Stimulated activated CD8-positive, alpha-beta memory T cell treated with anti-CD3 and anti-CD28 coated beads, Interleukin-15, amount 100 ng/mL, for 48 hours (primary cell): ENCODE data around the gene UBE2D4.
"Not testable (repeated sequence)": the region's sequence is repeated elsewhere in the genome, so short reads cannot be mapped to it uniquely, and the experiment has no call there.

Source experiments
- DNase-seq, 2 donors: peaks; one replicate each; pipeline ENCODE4 v3.0.0-alpha.2; 2020; ENCODE audit warnings: low read depth in 2 of 2

Gene UBE2D4

DNA sequence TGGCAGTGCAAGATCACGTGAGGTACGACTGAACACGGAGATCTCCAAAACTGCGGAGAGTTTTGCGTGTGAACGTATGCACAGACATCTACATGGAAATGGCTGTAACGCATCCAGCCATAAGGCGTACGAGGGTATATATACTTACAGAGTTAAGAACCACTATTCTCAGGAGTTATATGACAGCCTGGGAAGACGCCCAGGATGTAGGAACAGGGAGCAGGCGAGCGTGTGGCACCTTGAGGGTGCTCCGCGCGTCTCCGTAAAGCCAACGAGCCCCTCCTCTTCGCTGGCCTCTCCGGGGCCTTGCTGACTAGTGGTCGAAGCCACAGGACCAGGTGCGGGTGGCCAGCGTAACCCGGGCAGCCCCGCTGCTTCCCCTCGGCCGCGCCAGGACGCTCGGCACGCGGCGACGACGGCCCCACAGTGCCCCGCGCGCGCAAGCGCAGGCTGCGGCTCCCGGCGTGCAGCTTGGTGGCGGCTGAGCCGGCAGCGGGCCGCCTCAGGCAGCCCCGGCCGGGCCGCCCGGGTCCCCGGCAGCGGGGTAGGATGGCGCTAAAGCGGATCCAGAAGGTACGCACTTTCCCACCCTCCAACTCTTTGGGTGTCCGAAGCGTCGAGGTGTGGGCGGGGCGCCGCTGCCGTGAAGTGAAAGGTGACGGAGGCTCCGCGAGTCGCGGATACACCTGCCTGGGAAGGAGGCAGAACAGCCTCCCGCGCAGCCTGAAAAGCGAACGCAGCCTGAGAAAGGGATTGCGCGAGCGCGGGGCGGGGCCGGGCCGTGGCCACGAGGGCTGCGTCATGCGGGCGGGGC lies at the start of gene UBE2D4:
Gene UBE2D4 (plus strand): TSS at position 453 of the 814 bp plus-strand sequence. CDS start 97 bp downstream, at position 550.
- peak; percentile 86 for DNase-seq

DNA sequence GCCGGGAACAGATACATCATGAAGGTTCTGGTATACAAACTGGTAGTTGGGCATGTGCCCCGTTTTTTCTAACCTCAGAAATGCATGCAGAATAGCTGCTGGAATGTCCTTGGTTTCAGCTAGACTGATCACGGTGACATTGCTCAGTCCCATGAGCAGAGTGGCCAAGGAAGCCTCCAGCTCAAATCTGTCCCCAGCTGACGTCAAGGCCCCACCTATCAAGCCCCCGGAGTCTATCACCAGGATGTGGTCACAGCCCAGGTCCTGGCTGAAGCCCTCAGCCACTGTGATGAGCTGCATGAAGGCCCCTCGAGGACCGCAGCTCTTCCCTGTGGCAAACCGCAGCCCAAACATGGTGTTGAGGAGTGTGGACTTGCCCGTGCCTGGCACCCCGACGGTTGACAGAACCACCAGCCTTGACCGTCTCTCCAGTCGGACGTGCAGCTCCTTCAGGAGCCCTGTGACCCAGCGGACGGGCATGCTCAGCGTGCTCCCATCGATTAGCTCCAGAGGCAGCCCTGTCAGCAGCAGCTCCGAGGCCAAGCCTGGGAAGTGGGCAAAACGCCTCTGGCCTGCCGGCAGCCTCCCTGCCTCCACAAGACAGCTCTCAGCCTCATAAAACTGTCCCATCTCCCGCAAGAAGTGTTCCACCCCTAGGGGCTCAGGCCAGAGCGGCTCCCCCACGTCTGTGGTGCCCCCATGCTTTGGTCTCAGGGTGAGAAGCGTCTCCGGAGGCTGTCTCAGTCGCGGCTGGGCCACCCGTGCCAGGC lies 49.1 kb upstream of the UBE2D4 start:
- DNase-seq = no peak

DNA sequence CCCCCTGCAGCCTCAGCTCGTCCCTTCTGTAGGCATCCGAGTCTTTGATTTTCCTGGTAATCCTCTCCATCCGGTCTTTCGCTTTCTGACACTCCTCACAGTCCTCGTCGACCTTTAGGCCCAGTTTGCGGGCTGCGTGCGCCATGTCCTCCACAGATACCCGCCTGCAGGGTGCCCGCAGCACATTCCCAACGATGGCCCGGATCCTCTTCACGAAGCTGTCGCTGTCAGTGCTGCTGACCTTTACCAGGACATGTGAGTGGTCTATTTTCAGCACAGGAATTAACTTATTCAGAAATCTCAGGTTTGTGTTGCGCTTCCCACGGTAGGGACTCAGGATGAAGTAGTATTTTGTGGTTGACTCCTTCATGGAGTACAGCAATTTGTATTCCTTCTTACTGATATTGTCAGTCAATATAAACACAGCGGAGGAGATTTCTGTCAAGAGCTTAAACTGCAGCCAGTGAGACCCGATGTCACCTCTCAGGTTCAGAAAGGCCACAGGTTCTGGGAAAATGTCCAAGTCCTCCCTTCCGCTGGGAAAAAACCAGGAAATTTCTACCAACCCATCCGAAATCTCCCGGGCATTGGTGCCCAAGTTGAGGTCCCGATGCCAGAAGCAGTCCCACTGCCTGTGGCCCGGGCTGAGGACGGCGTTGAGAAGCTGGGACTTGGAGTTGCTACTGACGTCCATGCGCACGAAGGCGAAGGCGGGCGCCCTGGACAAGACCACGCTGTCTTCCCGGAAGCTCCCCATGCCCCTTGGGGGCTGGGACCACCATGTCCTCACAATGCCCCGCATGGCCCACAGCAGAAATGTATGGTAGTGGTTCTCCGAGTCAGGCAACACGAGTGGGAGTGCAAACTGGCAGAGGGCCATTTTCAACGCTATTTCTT lies 48.0 kb upstream of the UBE2D4 start:
- no peak for DNase-seq

DNA sequence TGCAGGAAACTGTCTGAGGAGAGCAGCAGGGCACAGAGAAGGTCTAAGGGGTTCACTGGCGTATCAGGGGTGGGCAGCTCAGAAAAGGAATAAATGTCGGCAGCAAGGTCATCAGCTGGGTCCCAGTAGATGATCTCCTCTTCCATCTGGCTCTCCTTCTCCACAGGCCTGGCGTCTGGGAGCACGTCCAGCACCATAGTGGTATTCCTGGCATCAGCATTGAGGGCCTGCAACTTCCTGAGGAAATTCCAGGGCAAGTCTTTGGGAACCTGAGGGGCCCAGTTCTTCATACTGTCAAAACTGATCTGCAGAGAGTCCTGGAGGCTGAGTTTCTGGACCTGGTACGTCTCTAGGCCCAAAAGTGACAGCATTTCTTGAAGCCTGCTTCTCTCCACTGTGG lies 47.4 kb upstream of the UBE2D4 start:
- no peak for DNase-seq

DNA sequence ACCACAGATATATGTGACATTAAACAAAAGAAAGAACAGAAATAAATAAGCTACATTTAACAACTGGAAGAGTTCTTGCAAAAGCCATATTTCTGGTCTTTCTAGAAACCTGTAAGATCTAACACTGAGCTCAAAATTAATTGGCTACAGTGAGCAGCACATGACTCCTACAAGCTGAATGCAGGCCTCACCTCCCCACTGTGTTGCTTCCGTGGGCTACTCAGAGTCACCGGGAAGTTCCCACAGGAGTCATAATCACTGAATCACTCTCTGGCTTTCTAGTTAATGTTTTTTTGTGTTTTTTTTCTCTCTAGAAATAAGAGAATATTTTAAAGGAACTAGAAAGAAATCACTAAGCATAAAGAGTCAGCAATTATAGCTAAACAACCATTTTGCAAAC lies 46.8 kb upstream of the UBE2D4 start:
- DNase-seq = no peak

DNA sequence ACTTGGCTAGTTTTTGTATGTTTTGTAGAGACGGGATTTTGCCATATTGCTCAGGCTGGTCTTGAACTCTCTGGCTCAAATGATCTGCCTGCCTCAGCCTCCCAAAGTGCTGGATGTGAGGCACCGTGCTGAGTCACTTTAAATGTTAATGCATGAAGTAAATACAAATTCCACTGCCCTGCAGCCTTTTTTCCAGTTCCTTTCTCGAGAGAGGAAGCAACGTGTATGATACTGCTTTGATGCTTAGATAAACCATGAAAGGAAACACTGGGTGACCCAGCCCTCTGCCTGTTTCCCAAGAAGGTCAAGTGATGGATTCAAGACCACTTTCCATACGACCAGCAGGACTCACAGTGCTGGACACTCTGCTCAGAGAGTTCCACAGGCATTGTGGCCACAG lies 45.6 kb upstream of the UBE2D4 start:
- no peak for DNase-seq

DNA sequence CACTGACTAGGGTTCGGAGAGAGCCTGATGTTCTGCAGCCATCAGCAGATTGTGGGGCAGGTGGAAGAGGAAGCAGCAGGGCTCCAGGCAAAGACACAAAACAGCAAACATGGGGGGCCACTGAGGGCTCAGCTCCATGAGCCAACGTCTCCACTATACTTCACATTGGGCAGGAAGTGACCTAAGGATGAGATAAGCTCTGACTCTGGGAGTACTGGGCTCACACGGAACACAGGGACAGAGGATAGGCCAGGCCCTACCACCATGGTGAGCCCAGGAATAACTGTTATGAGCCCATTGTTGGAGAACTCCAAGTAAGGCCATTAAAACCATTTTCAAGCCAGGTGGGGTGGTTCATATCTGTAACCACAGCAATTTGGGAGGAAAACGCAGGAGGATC lies 42.0 kb upstream of the UBE2D4 start:
- no peak for DNase-seq

DNA sequence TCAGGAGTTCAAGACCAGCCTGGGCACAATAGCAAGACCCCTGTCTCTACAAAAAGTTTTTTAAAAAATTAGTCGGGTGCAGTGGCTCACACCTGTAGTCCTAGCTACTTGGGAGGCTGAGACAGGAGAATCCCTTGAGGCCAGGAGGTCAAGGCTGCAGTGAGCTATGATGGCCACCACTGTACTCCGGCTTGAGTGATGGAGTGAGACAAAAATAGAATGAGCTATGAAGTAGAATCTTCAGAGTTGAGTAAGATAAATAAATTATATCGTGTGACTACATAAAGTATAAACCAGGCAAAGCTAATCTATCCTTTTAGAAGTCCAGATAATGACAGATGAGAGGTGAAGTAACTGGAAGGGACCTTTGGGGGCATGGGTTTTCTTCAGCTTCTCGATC lies 41.6 kb upstream of the UBE2D4 start:
- no peak for DNase-seq

DNA sequence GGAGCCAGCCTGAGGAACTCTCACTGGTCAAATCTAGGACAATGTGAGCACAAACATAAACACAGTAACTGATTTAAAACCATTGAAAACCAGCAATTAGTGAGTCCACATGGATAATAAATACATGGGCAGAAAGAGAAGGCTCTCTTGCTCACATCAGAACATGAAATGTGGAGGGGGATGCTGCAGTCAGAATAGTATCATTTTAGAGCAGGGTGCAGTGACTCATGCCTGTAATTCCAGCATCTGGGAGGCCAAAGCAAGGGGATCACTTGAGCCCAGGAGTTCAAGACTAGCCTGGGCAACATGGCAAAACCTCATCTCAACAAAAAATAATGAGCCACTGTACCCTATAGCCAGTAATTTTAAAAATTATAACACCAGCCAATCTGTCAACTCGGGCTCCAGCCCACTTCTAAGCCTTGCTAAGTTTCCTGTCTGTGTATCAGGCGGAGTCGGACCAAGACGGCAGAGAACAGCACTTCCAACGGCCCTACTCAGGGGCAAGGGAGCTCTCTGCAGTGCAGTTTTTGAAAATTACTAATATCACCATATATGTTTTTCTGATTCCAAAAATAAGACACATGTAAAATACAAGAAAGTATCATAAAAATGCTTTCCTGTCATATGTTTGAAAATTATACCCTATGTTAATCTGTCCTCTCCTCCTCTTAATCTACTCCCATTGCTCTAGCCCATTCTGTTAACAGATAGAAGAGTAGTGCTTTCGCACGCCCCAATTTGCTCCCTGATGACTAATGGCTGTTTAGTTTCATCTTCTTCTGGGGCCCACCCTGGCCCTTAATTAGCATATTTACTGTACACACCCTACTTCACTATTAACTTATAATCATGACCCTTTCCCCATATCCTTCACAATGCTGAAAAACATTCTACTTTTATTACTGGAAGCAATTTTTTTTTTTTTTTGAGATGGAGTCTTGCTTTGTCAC lies 37.0 kb upstream of the UBE2D4 start:
- no peak for DNase-seq

DNA sequence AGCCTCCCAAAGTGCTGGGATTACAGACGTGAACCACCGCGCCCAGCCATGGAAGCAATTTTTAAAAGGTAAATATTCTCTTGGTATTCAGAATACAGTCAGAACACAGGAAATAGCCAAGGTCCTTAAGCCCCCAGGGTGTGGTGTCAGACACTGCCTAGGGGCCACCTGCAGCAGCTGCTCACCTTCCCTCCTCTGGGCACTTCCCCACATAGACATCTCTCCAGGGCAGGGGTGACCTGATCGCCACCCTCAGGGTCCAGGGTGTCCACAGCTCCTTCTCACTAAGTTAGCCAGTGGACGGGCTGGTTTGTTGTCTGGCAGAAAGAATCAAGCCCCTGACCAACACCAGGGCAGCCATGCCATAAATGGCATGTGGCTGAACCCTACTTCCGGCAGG lies 35.8 kb upstream of the UBE2D4 start:
- no peak for DNase-seq

DNA sequence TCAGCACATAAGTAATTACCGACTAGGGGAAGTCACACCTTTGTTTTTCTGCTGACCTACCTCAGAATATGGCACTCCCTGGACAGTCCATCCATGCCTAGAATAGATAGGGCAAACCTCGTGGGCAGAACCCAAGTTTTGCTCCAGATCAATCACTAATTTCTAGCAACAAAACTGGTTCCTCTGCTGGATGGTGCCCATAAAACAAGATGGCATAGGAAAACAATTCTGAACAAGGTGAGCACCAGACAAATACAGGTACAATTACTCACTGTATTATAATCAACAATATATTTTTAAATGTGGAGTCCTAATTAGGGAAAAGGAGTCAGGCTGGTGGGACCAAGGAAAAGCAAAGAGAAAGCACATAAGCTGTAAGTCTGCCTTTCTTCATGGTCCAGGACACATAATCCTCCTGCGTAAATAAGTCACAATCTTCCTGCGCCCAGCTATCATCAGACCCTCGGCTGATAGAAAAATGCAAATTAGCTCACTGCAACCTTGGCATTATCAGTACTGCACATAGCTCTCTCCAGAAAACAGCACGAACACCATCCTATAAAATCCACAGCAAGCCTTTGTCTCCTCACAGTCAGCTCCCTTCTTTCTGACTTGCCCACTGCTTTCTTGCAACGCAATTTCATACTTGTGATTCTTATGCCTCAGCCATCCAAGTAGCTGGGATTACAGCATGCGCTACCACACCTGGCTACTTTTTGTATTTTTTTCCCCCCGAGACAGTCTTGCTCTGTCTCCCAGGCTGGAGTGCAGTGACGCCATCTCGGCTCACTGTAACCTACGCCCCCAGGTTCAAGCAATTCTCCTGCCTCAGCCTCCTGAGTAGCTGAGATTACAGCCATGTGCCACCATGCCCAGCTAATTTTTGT lies 34.9 kb upstream of the UBE2D4 start:
- no peak for DNase-seq

DNA sequence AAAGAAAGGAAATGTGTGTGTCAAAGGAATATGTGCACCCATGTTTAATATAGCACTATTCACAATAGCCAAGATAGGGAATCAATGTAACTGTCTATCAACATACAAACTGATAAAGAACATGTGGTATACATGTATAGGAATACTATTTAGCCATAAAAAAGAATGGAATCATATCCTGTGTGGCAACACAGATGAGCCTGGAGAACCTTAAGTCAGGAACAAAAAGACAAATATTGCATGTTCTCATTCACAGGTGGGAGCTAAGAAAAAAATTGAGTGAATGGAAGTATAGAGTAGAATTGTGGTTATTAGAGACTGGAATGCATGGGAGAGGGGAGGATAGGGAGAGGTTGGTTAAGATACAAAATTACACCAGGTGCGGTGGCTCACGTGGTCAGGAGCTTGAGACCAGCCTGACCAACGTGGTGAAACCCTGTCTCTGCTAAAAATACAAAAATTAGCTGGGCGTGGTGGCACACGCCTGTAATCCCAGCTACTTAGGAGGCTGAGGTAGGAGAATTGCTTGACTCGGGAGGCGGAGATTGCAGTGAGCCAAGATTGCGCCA lies 30.3 kb upstream of the UBE2D4 start:
- no peak for DNase-seq

DNA sequence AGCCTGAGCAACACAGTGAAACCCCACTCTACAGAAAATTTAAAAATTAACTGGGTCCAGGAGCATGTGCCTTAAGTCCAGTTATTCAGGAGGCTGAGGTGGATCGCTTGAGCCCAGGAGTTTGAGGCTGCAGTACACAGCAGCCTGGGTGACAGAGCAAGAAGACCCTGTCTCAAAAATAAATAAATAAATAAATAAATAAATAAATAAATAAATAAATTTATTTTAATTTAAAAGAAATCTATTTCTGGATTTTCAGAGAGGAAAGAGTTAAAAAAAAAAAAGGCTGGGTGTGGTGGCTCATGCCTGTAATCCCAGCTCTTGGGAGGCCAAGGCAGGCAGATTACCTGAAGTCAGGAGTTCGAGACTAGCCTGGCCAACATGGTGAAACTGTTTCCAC lies 27.7 kb upstream of the UBE2D4 start:
- not testable (repeated sequence) for DNase-seq

DNA sequence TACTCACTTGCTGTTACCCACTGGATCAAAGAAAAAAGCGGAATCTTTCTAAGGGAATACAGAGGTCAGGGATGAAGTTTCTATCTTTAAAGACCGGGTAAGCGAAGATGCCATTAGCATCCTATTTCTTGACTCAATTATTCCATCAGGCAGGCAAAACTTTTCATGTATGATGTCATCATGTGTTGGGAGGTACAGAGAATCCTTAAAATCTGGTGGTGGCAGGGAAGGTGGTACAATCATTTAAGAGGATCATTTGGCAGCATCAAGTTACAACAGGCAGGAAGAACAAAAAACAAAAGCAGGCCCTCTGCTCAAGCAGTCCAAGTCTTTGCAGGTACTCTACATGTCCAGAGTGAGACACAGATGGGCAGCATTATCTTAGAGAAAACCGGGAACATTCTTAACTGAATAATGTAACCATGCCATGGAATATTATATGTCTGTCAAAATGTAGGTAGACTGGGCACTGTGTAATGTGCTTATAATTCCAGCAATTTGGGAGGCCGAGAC lies 23.6 kb upstream of the UBE2D4 start:
- no peak for DNase-seq

DNA sequence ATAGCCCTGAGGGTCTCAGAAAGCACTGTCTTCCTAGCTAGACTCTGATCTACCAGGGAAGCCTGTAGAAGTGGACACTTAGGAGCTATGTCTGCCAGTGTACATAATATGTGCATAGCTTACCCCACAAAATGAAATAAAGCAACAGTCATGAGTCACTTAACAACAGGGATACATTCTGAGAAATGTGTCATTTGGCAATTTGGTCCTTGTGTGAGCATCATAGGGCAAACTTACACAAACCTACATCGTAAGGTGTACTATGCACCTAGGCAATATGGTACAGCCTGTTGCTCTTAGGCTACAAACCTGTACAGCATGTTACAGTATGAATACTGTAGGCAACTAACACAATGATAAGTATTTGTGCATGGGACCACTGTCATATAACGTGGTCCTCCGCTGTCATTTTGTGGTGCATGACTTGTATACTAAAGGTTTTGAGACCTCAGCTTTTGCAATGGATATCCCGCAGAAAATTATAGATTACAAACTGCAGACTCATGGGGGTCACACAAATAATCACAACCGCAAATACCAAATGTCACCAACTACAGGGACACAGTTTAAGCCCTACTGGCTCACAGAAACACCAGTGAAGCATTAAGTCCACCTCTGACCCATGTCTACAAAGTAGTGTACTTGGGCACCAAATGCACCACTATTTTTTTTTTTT lies 21.6 kb upstream of the UBE2D4 start:
- no peak for DNase-seq

DNA sequence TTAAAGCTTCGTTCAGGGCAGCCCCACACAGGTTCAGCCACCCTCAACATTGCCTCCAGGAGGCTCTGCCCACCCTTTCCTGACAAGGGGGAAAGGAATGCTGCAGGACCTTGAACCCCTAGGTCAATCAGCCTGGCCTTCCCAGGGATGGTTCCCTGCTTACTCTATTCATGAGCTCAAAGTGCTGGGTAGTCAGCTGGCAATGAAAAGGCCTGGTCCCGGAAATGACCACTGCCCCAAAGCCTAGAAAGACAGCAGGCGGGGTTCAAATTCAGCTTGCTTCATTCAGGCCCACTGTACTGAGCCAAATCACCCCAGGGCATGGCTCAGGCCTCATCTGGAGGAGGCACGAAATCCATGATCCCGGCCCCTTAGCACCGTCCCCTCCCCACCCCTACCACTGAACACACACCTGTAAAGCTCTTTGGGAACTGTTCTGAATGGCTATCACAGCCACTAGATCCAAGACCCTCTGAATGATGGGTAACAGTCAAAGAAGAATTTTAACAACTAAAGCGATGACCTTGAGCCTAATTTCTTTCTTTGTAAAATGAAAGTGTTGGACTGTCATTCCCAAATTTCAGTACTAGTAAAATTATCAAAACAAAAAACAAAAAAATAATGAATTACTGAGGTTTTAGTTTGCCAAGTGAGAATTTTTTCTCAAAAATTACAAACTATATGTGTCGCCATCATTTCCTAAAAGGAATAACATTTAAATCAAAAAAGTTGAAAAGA lies 20.9 kb upstream of the UBE2D4 start:
- DNase-seq = no peak

DNA sequence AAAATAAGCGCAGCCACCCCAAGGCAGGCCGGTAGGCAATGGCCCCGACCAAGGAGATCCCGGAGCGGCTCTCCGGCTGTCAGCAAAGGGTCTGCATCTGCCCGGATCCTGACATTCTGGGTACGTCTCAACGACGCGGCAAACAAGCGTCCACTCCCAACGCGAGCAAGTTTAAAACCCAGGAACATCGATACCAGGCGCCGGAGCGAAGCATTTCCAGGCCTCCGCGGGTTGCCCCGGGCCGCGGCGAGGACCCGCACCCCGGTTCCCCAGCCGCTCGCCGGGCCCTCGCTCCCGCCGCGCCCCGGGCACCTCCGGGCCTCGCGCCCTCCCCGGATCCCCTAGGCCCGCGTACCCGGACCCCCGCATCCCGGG lies 20.3 kb upstream of the UBE2D4 start:
- DNase-seq = no peak

DNA sequence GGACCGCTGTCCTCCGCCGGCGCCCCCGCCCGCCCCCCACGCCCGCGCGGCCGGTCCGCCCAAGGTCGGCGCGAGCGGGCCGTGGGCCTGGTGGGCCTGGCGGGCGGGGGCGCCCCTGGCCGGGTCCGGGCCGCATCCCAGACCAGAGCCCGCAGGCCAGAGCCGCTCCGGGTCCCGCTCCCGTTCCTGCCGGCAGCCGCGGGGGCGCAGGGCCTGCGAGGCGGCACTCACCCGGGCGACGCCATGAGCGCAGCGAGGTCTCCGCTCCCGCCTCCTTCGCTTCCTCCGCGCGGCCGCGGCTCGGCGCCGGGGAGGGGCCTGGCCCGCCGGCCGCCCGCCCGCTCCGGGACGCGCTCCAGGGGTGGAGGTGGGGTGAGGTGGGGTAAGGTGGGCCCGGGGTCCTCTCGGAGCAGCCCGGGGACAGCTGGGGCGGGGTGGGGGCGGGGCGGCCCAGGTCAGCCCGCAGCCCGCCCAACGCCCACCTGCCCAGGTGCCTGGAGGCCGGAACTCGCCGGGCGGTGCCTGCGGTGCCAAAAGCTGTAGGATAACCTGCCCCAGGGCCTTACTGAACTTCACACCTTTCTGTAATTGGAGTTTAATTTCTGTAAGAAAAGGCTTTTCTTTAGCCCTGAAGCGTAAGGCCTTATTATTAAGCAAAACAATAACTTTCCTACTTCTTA lies 19.8 kb upstream of the UBE2D4 start, which contains the start of gene URGCP:
Gene URGCP (minus strand): TSS at position 266 of the 680 bp plus-strand sequence. CDS start 21 bp downstream, at position 245.
- DNase-seq = peak; percentile 28 to 37
